Fibroblast of villous mesenchyme (primary cell): ENCODE data around the gene B3GALNT2. TPM values are rescaled to one million over a fixed set of nuclear protein-coding genes. Genes with fewer than 3 reads are reported as not detected.

ENCODE experiments used
- DNase-seq: peaks from one replicate; pipeline ENCODE4 v3.0.0-alpha.2; 2010; ENCODE audit warnings: low read depth
- H3K4me3 ChIP-seq: 2 replicates; pipeline ENCODE4 v1.5.1; 2011; ENCODE audit warnings: low read depth, mild to moderate bottlenecking, low read length
- CTCF ChIP-seq: IDR thresholded peaks from 2 replicates; pipeline ENCODE4 v1.5.1; 2012; ENCODE audit warnings: low read depth, mild to moderate bottlenecking, low read length; ENCODE audit not compliant: insufficient read depth
- total RNA-seq: library from RNA; depleted of rRNA; stranded (reverse); fragments of >200 nt; gene quantifications from 2 replicates; pipeline ENCODE4 v1.2.3, GENCODE V29; 2012

B3GALNT2 gene
- total RNA-seq, 1 donor, result 74.3 TPM

- peak; percentile 83 for DNase-seq
- H3K4me3 ChIP-seq, result no peak overlapping the region
- peak; percentile 94 for TF ChIP-seq CTCF
Observed at GRCh38 chr1:235513495-235514366, 9.5 kb upstream of the B3GALNT2 start.

DNA sequence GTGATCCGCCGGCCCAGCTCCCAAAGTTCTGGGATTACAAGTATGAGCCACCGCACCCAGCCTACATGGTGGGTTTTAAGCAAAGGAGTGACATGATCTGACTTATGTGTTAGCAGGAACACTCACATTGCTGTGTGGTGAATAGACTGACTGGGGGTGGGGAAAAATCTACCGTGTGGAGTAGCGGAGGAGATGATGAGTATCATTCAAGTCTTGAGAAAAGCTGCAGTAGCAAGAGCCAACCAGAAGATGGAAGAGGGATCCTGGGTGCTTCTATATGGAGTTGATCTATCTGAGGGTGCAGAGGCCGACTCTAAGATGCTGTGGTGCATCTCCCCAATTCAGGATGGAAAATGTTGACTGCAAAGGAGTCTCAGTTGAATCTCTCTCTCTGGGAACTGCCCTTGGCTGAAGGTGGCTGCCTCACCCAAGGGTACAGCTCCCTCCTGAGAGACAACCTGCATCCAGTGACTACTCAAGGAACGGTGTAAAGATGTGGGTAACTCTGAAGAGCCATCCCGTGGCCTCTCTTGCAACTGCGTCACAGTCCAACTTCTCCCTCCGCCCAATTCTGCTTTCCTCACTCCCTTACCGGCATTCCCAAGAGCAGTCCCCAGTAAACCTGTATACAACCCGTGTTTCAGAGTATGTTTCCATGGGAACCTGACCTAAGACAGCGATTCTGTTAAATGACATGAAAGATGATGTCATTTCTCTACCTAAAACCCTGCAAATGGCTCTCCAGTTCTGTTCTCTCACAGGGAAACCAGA, 7.4 kb upstream of the B3GALNT2 start:
- TF ChIP-seq CTCF, result no peak
- no peak for DNase-seq
- no peak overlapping the region for H3K4me3 ChIP-seq

- no peak overlapping the region for H3K4me3 ChIP-seq
- no peak for DNase-seq
- TF ChIP-seq CTCF, result no peak
Observed at GRCh38 chr1:235510823-235511222, 6.6 kb upstream of the B3GALNT2 start.

DNA sequence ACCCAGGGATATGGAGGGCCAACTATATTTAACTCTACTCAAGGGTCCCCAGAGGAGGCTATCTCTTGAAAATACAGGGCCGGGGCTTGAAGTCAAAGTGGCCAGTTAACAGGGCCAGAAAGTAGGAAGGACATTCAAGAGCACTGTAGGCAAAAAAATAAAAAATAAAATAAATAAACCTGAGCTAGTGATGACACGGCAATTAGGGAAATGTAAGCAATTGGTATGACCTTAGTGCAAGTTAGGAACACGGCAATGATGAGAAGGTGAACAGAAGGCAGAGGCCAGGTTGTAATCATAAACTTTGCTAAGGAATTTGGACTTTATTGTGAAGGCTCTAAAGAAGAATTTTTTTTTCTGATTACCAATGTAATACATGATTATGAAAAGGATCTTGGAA, 3.4 kb upstream of the B3GALNT2 start:
- DNase-seq, result no peak
- no peak overlapping the region for H3K4me3 ChIP-seq
- TF ChIP-seq CTCF, result no peak

- peak; percentile 75 for TF ChIP-seq CTCF
- H3K4me3 ChIP-seq, result peak overlapping the region; percentile 78
- peak; percentile 100 for DNase-seq
Observed at GRCh38 chr1:235504494-235505222, 406 bp upstream of the B3GALNT2 start.

- peak; percentile 61 for DNase-seq
- TF ChIP-seq CTCF, result no peak
- H3K4me3 ChIP-seq, result peak overlapping the region; percentile 69
Observed at GRCh38 chr1:235503403-235504121, 690 bp downstream of the B3GALNT2 start.
